Uterus (tissue), 2 donors: Measurements from ENCODE around the gene KCNJ4.

Source experiments
- POLR2A ChIP-seq, 2 donors: fragments of 450-650 bp; IDR thresholded peaks; one replicate each; pipeline ENCODE4 v1.6.1; 2016; ENCODE audit warnings: antibody characterized with exemption in 2 of 2, mild to moderate bottlenecking in 1 of 2, moderate library complexity in 1 of 2
- TF ChIP-seq, protein P1 (sequence below), 4 experiments: fragments of 200-600 bp in 2 of 4; fragments of 450-650 bp in 2 of 4; sonication (generic) in 2 of 4; IDR thresholded peaks; one replicate each; pipeline ENCODE4 v1.5.1; 2016 to 2019; ENCODE audit warnings: antibody characterized with exemption in 4 of 4, mild to moderate bottlenecking in 2 of 4, moderate library complexity in 1 of 4

DNA sequence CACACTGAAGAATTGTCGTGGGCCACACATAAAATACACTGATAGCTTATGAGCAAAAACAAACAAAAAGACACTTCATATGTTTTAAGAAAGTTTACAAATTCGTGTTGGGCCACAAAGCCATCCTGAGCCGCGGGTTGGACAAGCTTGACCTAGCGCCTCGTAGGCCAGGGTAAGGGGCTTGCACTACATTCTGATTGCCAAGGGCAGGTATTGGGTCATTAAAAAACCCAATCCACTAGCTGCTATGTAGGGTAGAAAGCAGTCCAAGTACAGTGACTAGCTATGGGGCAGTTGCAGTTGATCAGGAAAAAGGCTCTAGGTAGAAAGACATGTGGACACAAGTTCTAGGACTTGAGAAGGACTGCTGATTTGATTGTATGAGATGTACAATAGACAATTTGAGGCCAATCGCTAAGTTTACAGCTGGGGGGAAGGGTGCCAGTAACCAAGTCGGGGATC, 26.9 kb upstream of the KCNJ4 start:
- TF ChIP-seq POLR2A (IDR thresholded peaks at IDR 0.05), result no peak
- TF ChIP-seq, protein P1, sequence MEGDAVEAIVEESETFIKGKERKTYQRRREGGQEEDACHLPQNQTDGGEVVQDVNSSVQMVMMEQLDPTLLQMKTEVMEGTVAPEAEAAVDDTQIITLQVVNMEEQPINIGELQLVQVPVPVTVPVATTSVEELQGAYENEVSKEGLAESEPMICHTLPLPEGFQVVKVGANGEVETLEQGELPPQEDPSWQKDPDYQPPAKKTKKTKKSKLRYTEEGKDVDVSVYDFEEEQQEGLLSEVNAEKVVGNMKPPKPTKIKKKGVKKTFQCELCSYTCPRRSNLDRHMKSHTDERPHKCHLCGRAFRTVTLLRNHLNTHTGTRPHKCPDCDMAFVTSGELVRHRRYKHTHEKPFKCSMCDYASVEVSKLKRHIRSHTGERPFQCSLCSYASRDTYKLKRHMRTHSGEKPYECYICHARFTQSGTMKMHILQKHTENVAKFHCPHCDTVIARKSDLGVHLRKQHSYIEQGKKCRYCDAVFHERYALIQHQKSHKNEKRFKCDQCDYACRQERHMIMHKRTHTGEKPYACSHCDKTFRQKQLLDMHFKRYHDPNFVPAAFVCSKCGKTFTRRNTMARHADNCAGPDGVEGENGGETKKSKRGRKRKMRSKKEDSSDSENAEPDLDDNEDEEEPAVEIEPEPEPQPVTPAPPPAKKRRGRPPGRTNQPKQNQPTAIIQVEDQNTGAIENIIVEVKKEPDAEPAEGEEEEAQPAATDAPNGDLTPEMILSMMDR (IDR thresholded peaks at IDR 0.05), result no peak
